ENCODE measurements around the gene CLDN34. TPM values are rescaled to one million over a fixed set of nuclear protein-coding genes. Genes with fewer than 3 reads are reported as not detected.

Gene CLDN34
- total and polyA plus RNA-seq, 7 donors, result 0.16 to 2.2 (median 0.68) TPM; not detected in 4

DNA sequence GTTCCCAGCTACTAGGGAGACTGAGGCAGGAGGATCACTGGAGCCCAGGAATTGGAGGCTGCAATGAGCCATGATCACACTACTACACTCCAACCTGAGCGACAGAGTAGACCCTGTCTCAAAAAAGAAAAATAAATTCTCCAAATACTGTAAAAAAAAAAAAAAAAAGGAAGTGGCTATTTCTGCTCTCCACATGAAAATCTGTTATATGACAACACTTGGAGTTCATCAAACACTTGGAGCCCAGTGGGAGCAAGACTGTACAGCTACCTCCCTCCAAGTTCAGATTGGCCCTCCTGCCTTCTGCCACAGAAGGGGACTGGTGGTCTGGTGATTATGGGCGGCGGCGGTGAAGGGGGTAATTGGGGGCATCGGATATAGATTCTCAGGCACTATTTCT, 9.0 kb upstream of the CLDN34 start:
- H3K27me3 ChIP-seq, result no peaks in the 10 kb centered on the region
- TF ChIP-seq EP300 (IDR thresholded peaks at IDR 0.05), result no peak
- no peak for TF ChIP-seq POLR2A (IDR thresholded peaks at IDR 0.05)
- no peak for TF ChIP-seq POLR2AphosphoS5 (IDR thresholded peaks at IDR 0.05)
- TF ChIP-seq, protein P1, sequence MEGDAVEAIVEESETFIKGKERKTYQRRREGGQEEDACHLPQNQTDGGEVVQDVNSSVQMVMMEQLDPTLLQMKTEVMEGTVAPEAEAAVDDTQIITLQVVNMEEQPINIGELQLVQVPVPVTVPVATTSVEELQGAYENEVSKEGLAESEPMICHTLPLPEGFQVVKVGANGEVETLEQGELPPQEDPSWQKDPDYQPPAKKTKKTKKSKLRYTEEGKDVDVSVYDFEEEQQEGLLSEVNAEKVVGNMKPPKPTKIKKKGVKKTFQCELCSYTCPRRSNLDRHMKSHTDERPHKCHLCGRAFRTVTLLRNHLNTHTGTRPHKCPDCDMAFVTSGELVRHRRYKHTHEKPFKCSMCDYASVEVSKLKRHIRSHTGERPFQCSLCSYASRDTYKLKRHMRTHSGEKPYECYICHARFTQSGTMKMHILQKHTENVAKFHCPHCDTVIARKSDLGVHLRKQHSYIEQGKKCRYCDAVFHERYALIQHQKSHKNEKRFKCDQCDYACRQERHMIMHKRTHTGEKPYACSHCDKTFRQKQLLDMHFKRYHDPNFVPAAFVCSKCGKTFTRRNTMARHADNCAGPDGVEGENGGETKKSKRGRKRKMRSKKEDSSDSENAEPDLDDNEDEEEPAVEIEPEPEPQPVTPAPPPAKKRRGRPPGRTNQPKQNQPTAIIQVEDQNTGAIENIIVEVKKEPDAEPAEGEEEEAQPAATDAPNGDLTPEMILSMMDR (IDR thresholded peaks at IDR 0.05), result no peak
- H3K4me1 ChIP-seq, result no peaks in the 10 kb centered on the region
- DNase-seq, result no peak
- 83 to 93% methylated on average over 5 of the region's 5 CpGs for WGBS, 2 donors
- intact Hi-C loops (cut with DNase I), result no loop called here
- H3K36me3 ChIP-seq, result no peaks in the 10 kb centered on the region
- peaks cover 0 to 3% (median 0%) of the 10 kb centered on the region in 4 donors for H3K9me3 ChIP-seq
- no peak overlapping the region for H3K4me3 ChIP-seq
- no peak overlapping the region for H3K27ac ChIP-seq

DNA sequence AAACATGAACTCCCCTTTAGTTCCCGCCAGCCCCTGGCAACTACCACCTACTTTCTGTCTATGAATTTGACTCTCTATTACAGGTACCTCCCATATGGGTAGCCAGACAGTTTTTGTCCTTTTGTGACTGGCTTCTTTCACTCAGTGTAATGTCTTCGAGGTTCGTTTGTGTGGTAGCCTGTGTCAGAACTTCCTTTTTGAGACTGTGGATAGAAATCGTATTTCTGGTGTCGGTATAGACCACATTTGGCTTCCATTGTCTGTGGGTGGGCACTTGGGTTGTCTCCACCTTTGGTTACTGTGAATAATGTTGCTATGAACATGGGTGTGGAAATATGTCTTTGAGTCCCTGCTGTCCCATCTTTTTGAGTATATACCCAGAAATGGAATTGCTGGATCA, 5.4 kb upstream of the CLDN34 start:
- H3K27me3 ChIP-seq, result no peaks in the 10 kb centered on the region
- no peak overlapping the region for H3K4me3 ChIP-seq
- no peaks in the 10 kb centered on the region for H3K9me3 ChIP-seq
- 78 to 82% methylated on average over 5 of the region's 5 CpGs for WGBS, 2 donors
- H3K4me1 ChIP-seq, result no peaks in the 10 kb centered on the region
- TF ChIP-seq EP300 (IDR thresholded peaks at IDR 0.05) (no peak), POLR2AphosphoS5 (IDR thresholded peaks at IDR 0.05) (no peak), POLR2A (IDR thresholded peaks at IDR 0.05) (no peak)
- TF ChIP-seq, protein P1 (IDR thresholded peaks at IDR 0.05), result no peak
- DNase-seq, result no peak
- H3K27ac ChIP-seq, result no peak overlapping the region
- intact Hi-C loops (cut with DNase I), result no loop called here
- no peaks in the 10 kb centered on the region for H3K36me3 ChIP-seq

DNA sequence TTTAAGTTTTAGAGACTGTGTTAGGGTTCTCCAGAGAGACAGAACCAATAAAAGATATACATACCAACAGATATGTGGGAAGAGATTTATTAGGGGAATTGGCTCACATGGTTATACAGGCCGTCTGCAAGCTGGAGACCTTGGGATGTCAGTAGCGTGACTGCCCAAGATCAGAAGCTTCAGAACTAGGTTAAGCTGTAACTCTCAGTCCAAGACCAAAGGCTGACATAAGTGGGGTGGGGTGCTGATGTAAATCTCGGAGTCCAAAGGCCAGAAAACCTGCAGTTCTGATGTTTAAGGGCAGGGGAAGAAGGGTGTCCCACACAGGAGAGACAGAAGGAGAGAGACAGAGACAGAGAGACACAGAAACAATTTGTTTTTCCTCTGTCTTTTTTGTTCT, 10.5 kb downstream of the CLDN34 start:
- TF ChIP-seq, protein P1 (IDR thresholded peaks at IDR 0.05), result no peak
- TF ChIP-seq POLR2A (IDR thresholded peaks at IDR 0.05) (no peak), EP300 (IDR thresholded peaks at IDR 0.05) (no peak), POLR2AphosphoS5 (IDR thresholded peaks at IDR 0.05) (no peak)
- no peaks in the 10 kb centered on the region for H3K36me3 ChIP-seq
- H3K9me3 ChIP-seq, result no peaks in the 10 kb centered on the region
- H3K27me3 ChIP-seq, result no peaks in the 10 kb centered on the region
- intact Hi-C loops (cut with DNase I), result no loop called here
- 34 to 78% methylated on average over 3 of the region's 3 CpGs for WGBS, 2 donors
- no peak for DNase-seq
- no peak overlapping the region for H3K4me3 ChIP-seq
- H3K27ac ChIP-seq, result no peak overlapping the region
- H3K4me1 ChIP-seq, result no peaks in the 10 kb centered on the region

DNA sequence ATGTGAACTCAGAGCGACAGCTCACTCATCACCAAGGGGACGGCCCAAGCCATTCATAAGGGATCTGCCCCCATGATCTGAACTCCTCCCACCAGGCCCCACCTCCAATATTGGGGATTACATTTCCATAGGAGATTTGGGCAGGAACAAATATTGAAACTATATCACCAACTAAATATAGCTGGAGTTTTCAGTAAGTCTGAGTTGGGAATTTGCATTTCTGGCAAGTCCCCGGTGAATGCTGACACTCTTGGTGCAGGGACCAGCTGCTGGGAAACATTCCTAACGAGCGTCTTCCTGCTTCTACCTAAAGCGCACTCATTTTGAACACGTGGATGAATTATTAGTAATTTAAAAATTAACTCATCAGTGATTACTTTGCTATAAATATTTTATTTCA, 13.2 kb downstream of the CLDN34 start:
- intact Hi-C loops (cut with DNase I), result no loop called here
- 84 to 85% methylated on average over 7 of the region's 7 CpGs for WGBS, 2 donors

More for the DNA sequence above, 13.2 kb downstream of the CLDN34 start:
- Histone ChIP-seq H3K27ac (no peak overlapping the region), H3K4me3 (no peak overlapping the region), H3K9me3 (no peaks in the 10 kb centered on the region), H3K4me1 (no peaks in the 10 kb centered on the region), H3K36me3 (no peaks in the 10 kb centered on the region), H3K27me3 (no peaks in the 10 kb centered on the region)
- DNase-seq, result no peak
- TF ChIP-seq, protein P1 (IDR thresholded peaks at IDR 0.05), result no peak
- TF ChIP-seq EP300 (IDR thresholded peaks at IDR 0.05) (no peak), POLR2A (IDR thresholded peaks at IDR 0.05) (no peak), POLR2AphosphoS5 (IDR thresholded peaks at IDR 0.05) (no peak)
